DOHH2 (cell line): ENCODE measurements around the gene MYO1B.

Experiments used
- H3F3A ChIP-seq: fragments of 200-600 bp; sonication (generic), shearing (Covaris generic); 2 replicates; pipeline ENCODE4 v1.6.0; 2016; ENCODE audit warnings: antibody characterized with exemption, mild to moderate bottlenecking; ENCODE audit not compliant: control insufficient read depth, insufficient read depth
- H3K27ac ChIP-seq: fragments of 200-600 bp; sonication (generic); 2 replicates; pipeline ENCODE4 v1.5.1; 2014; ENCODE audit warnings: low read depth, mild to moderate bottlenecking, low read length, moderate library complexity
- H3K27me3 ChIP-seq: fragments of 200-600 bp; sonication (generic); 2 replicates; pipeline ENCODE4 v1.6.1; 2014; ENCODE audit warnings: mild to moderate bottlenecking, low read length, mixed read lengths; ENCODE audit not compliant: control insufficient read depth
- H3K36me3 ChIP-seq: fragments of 200-600 bp; sonication (generic); 2 replicates; pipeline ENCODE4 v1.6.1; 2014; ENCODE audit warnings: mild to moderate bottlenecking, low read length, moderate library complexity, mixed read lengths; ENCODE audit not compliant: control insufficient read depth
- H3K4me1 ChIP-seq: fragments of 200-600 bp; sonication (generic); 2 replicates; pipeline ENCODE4 v1.6.1; 2014; ENCODE audit warnings: mild to moderate bottlenecking, low read length, mixed read lengths; ENCODE audit not compliant: control insufficient read depth
- H3K4me2 ChIP-seq: fragments of 200-600 bp; sonication (generic); 2 replicates; pipeline ENCODE4 v1.6.0; 2014; ENCODE audit warnings: mild to moderate bottlenecking, low read length, moderate library complexity
- H3K4me3 ChIP-seq: fragments of 200-600 bp; sonication (generic); 2 replicates; pipeline ENCODE4 v1.5.1; 2014; ENCODE audit warnings: mild to moderate bottlenecking, low read length, mixed read lengths
- H3K79me2 ChIP-seq: fragments of 200-600 bp; sonication (generic); 2 replicates; pipeline ENCODE4 v1.6.1; 2014; ENCODE audit warnings: mild to moderate bottlenecking, low read length, mixed read lengths; ENCODE audit not compliant: control insufficient read depth
- H3K9me2 ChIP-seq: fragments of 200-600 bp; sonication (generic); replicated peaks from 2 replicates; pipeline ENCODE4 v1.6.1; 2014; ENCODE audit warnings: mild to moderate bottlenecking, low read length, mixed read lengths; ENCODE audit not compliant: control insufficient read depth
- H3K9me3 ChIP-seq: fragments of 200-600 bp; sonication (generic); 2 replicates; pipeline ENCODE4 v1.6.1; 2014; ENCODE audit warnings: antibody characterized with exemption, low read length, mixed read lengths; ENCODE audit not compliant: control insufficient read depth, insufficient read depth
- H4K20me1 ChIP-seq: fragments of 200-600 bp; sonication (generic); 2 replicates; pipeline ENCODE4 v1.6.0; 2014; ENCODE audit warnings: low read depth, mild to moderate bottlenecking, antibody characterized with exemption, low read length, moderate library complexity; ENCODE audit not compliant: control insufficient read depth, insufficient read depth
- EZH2phosphoT487 ChIP-seq: fragments of 200-600 bp; sonication (generic); IDR thresholded peaks from 2 replicates; pipeline ENCODE4 v1.6.1; 2017; ENCODE audit warnings: borderline replicate concordance, mild to moderate bottlenecking, antibody characterized with exemption, low read length, moderate library complexity, mixed read lengths
- TF ChIP-seq, protein P1 (sequence below): fragments of 200-600 bp; sonication (generic); IDR thresholded peaks from one replicate; pipeline ENCODE4 v1.5.1; 2014; ENCODE audit warnings: antibody characterized with exemption, mild to moderate bottlenecking, low read depth, low read length; ENCODE audit not compliant: poor library complexity, severe bottlenecking

MYO1B gene

DNA sequence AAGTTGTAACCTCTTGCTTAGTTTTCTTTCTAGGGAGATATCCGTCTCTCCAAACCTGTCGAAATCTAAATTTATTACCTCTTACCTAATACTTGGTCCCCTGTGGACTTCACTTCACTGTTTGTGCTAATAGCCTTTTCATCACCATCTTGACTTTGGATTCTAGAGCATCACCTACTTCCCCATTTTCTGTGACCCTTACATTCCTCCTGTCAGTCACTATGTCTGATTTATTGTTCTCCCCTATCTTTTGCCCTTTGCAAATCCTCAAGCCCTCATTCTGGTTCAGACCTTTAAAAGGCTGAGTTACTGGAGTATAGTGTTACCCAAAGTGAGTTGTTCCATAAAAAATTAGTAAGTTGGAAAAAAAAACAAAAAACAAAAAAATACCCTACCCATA is 7.5 kb downstream of the MYO1B start:
- H3K4me1 ChIP-seq: no peaks in the 10 kb centered on the region
- H3K27ac ChIP-seq: no peak overlapping the region
- no peaks in the 10 kb centered on the region for H3F3A ChIP-seq
- no peaks in the 10 kb centered on the region for H3K27me3 ChIP-seq
- H4K20me1 ChIP-seq: no peaks in the 10 kb centered on the region
- no peaks in the 10 kb centered on the region for H3K9me2 ChIP-seq
- no peaks in the 10 kb centered on the region for H3K79me2 ChIP-seq
- TF ChIP-seq EZH2phosphoT487: no peak
- TF ChIP-seq, protein P1, sequence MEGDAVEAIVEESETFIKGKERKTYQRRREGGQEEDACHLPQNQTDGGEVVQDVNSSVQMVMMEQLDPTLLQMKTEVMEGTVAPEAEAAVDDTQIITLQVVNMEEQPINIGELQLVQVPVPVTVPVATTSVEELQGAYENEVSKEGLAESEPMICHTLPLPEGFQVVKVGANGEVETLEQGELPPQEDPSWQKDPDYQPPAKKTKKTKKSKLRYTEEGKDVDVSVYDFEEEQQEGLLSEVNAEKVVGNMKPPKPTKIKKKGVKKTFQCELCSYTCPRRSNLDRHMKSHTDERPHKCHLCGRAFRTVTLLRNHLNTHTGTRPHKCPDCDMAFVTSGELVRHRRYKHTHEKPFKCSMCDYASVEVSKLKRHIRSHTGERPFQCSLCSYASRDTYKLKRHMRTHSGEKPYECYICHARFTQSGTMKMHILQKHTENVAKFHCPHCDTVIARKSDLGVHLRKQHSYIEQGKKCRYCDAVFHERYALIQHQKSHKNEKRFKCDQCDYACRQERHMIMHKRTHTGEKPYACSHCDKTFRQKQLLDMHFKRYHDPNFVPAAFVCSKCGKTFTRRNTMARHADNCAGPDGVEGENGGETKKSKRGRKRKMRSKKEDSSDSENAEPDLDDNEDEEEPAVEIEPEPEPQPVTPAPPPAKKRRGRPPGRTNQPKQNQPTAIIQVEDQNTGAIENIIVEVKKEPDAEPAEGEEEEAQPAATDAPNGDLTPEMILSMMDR: no peak
- H3K4me3 ChIP-seq: no peak overlapping the region
- no peaks in the 10 kb centered on the region for H3K36me3 ChIP-seq
- H3K4me2 ChIP-seq: no peak overlapping the region
- H3K9me3 ChIP-seq: no peaks in the 10 kb centered on the region

DNA sequence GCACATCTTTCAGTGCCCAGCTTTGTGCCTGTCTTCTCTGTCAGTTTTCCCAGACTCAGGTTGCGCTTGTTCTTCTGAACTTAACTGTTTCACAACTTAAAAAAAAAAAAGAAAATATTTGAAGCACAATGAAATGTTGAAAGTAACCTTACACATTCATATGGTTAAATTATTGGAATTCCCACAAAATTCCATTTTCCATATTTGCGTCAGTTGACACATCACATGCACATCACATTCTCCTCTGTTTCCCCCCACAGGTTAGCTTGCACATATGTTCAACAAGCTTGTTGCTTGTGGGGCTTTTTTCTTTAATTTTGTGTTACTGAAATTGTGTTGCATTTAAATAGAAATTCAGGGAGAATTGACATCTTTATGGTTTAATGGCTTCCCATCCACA is 8.3 kb downstream of the MYO1B start:
- no peaks in the 10 kb centered on the region for H3K27me3 ChIP-seq

DNA sequence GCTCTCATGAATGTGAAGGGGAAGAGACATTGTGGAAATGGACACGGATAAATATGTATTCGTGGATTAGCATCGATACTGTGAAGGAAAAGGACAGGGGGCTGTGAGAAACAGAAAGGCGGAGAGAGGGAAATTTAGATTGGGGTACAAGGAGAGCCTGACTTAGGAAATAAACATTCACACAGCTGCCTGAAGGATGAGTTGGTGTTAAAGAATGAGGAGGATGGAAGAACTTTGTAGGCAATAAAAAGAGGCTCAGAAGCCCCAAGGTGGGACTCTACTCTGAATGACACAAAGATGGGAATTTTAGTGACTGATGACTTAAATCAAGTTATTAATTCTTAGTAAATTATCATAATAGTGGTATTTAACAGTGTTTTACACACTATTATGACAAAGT is 10.1 kb downstream of the MYO1B start:
- no peak overlapping the region for H3K4me2 ChIP-seq
- H3K27ac ChIP-seq: no peak overlapping the region
- no peaks in the 10 kb centered on the region for H3K27me3 ChIP-seq
- no peaks in the 10 kb centered on the region for H3K9me2 ChIP-seq
- no peaks in the 10 kb centered on the region for H3F3A ChIP-seq
- H3K36me3 ChIP-seq: no peaks in the 10 kb centered on the region
- no peak for TF ChIP-seq EZH2phosphoT487
- TF ChIP-seq, protein P1: no peak
- H3K9me3 ChIP-seq: no peaks in the 10 kb centered on the region
- no peaks in the 10 kb centered on the region for H3K4me1 ChIP-seq
- H4K20me1 ChIP-seq: no peaks in the 10 kb centered on the region
- no peaks in the 10 kb centered on the region for H3K79me2 ChIP-seq
- no peak overlapping the region for H3K4me3 ChIP-seq

More for the DNA sequence above, 8.3 kb downstream of the MYO1B start:
- Histone ChIP-seq H3K4me1 (no peaks in the 10 kb centered on the region), H3K4me3 (no peak overlapping the region), H3K9me2 (no peaks in the 10 kb centered on the region), H3K4me2 (no peak overlapping the region), H3K9me3 (no peaks in the 10 kb centered on the region), H3K27ac (no peak overlapping the region), H4K20me1 (no peaks in the 10 kb centered on the region), H3F3A (no peaks in the 10 kb centered on the region), H3K36me3 (no peaks in the 10 kb centered on the region), H3K79me2 (no peaks in the 10 kb centered on the region)
- TF ChIP-seq EZH2phosphoT487: no peak
- TF ChIP-seq, protein P1: no peak

DNA sequence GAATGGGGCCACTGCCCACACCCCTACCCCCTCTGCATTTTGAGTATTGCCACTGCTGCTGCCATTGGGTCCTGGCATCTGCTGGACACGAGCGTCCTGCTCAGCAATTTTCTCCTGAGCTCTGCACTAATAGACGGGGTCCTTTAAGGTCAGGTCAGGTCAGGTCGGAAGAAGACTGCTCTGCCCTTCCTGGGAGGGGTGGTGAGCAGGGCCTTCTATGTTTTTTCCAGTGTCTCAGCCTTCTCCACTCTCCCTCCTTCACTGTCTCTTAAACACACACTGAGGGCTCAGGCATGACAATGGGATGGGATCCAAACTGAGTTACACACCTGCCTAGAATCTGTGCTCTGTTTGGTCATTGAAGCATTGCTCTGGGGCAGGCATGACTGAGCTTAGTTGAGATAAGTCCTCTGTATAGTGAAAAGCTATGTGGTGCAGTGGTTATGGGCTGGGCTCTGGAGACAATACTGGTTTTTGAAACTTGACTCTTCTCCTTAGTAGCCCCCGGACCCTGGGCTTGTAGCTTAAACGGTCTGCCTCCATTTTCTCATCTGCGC is 10.6 kb downstream of the MYO1B start:
- Histone ChIP-seq H3K4me1 (no peaks in the 10 kb centered on the region), H3K27me3 (no peaks in the 10 kb centered on the region), H3K9me3 (no peaks in the 10 kb centered on the region), H3F3A (no peaks in the 10 kb centered on the region), H3K4me2 (no peak overlapping the region), H3K4me3 (no peak overlapping the region), H3K27ac (no peak overlapping the region), H3K36me3 (no peaks in the 10 kb centered on the region), H3K79me2 (no peaks in the 10 kb centered on the region), H4K20me1 (no peaks in the 10 kb centered on the region), H3K9me2 (no peaks in the 10 kb centered on the region)
- no peak for TF ChIP-seq EZH2phosphoT487
- TF ChIP-seq, protein P1: no peak
